K562 (cell line): Measurements from ENCODE around the gene RBX1.

ENCODE experiments used
- EGR1 ChIP-seq: fragments of 450-650 bp; conservative IDR thresholded peaks from 2 replicates; pipeline ENCODE4 v1.6.1; 2017; ENCODE audit warnings: mild to moderate bottlenecking
- KAT8 ChIP-seq: fragments of 450-650 bp; IDR thresholded peaks from 2 replicates; pipeline ENCODE4 v1.6.1; 2016; ENCODE audit warnings: low read depth, mild to moderate bottlenecking
- POLR2A ChIP-seq: fragments of 450-650 bp; conservative IDR thresholded peaks from 2 replicates; pipeline ENCODE4 v1.6.1; 2016
- POLR2AphosphoS5 ChIP-seq: IDR thresholded peaks from 2 replicates; pipeline ENCODE4 v1.6.1; 2011; ENCODE audit warnings: mild to moderate bottlenecking, low read depth, low read length, moderate library complexity; ENCODE audit not compliant: control insufficient read depth, insufficient read depth
- RBM17 ChIP-seq: fragments of 200-400 bp; formaldehyde crosslinking; IDR thresholded peaks from 2 replicates; pipeline ENCODE4 v1.6.1; 2017; ENCODE audit warnings: low read depth, mild to moderate bottlenecking, low read length, borderline replicate concordance
- ZBTB17 ChIP-seq: fragments of 450-650 bp; formaldehyde crosslinking; IDR thresholded peaks from 2 replicates; pipeline ENCODE4 v1.4.0; 2020; ENCODE audit warnings: mild to moderate bottlenecking
- ZBTB40 ChIP-seq, 2 experiments: fragments of 450-650 bp in 1 of 2; sonication (generic) in 1 of 2; formaldehyde crosslinking in 1 of 2; IDR thresholded peaks; 2 replicates each; pipeline versions ENCODE4 v1.7.1 to v1.9.0; 2016 to 2022; ENCODE audit warnings: inconsistent platforms in 1 of 2, mild to moderate bottlenecking in 1 of 2, missing genetic modification reagents in 1 of 2
- ZZZ3 ChIP-seq: fragments of 450-650 bp; IDR thresholded peaks from 2 replicates; pipeline ENCODE4 v1.6.1; 2016; ENCODE audit warnings: antibody characterized with exemption, mild to moderate bottlenecking, moderate library complexity

- TF ChIP-seq POLR2AphosphoS5 (no peak), ZZZ3 (no peak), POLR2A (no peak), EGR1 (no peak), RBM17 (no peak), ZBTB17 (CRISPR knock-in tag) (no peak), ZBTB40 (IDR thresholded peaks at IDR 0.05) (no peak), ZBTB40 (CRISPR knock-in tag; IDR thresholded peaks at IDR 0.05) (no peak), KAT8 (no peak)
These were observed 28.0 kb downstream of the RBX1 start for GRCh38 chr22:40979198-40979597.
